SK-N-SH (cell line): Measurements from ENCODE around the gene COL1A2. TPM values are rescaled to one million over a fixed set of nuclear protein-coding genes. Genes with fewer than 3 reads are reported as not detected.

Experiments used
- CTCF ChIA-PET: fragments of 300-600, 350-600 bp; formaldehyde crosslinking; extraction: SDS; loops from one replicate; lab custom pipeline; 2021; lab: Yijun Ruan, JAX
- POLR2A ChIA-PET: fragments of 350-600 bp; sonication (Branson Sonifier 250); formaldehyde crosslinking; extraction: SDS; loops from one replicate; lab custom pipeline; 2020; ENCODE audit warnings: antibody characterized with exemption, inconsistent platforms; lab: Yijun Ruan, JAX
- DNase-seq: peaks from one replicate; pipeline ENCODE4 v3.0.0; 2012
- H2AFZ ChIP-seq: fragments of 200-600 bp; sonication (generic); 2 replicates; pipeline ENCODE4 v1.8.1; 2016; ENCODE audit warnings: antibody characterized with exemption, mild to moderate bottlenecking, low read depth
- H3F3A ChIP-seq: fragments of 200-600 bp; sonication (generic); replicated peaks from 2 replicates; pipeline ENCODE3; 2016; ENCODE audit warnings: antibody characterized with exemption, mild to moderate bottlenecking; ENCODE audit not compliant: insufficient read depth
- H3K27ac ChIP-seq, 2 experiments: fragments of 200-500 bp in 1 of 2; fragments of 200-600 bp in 1 of 2; sonication (Bioruptor generic) in 1 of 2; sonication (generic), shearing (Covaris generic) in 1 of 2; 2 replicates each; pipeline versions ENCODE4 v1.5.1 to v1.6.1; 2014 to 2016; ENCODE audit warnings: low read depth in 2 of 2, inconsistent platforms in 1 of 2, low read length in 1 of 2, mild to moderate bottlenecking in 1 of 2, mixed read lengths in 1 of 2
- H3K27me3 ChIP-seq: fragments of 200-600 bp; sonication (generic), shearing (Covaris generic); 2 replicates; pipeline ENCODE4 v1.6.1; 2016; ENCODE audit warnings: mixed run types; ENCODE audit not compliant: insufficient read depth
- H3K36me3 ChIP-seq, 2 experiments: fragments of 200-500 bp in 1 of 2; fragments of 200-600 bp in 1 of 2; sonication (Bioruptor generic) in 1 of 2; sonication (generic) in 1 of 2; replicated peaks in 1 of 2; 2 replicates each; pipeline versions ENCODE3 to v1.5.1; 2014 to 2016; ENCODE audit warnings: low read length in 1 of 2, mild to moderate bottlenecking in 1 of 2; ENCODE audit not compliant: insufficient read depth in 2 of 2, control insufficient read depth in 1 of 2
- H3K4me1 ChIP-seq, 2 experiments: fragments of 200-500 bp in 1 of 2; fragments of 200-600 bp in 1 of 2; sonication (Bioruptor generic) in 1 of 2; sonication (generic), shearing (Covaris generic) in 1 of 2; 2 replicates each; pipeline versions ENCODE4 v1.5.1 to v1.6.1; 2014 to 2016; ENCODE audit warnings: low read depth in 1 of 2, low read length in 1 of 2, mixed run types in 1 of 2; ENCODE audit not compliant: insufficient read depth in 2 of 2, control insufficient read depth in 1 of 2
- H3K4me2 ChIP-seq: fragments of 200-600 bp; sonication (generic), shearing (Covaris generic); 2 replicates; pipeline ENCODE4 v1.6.1; 2017; ENCODE audit warnings: mixed run types
- H3K4me3 ChIP-seq, 2 experiments: fragments of 200-500 bp in 1 of 2; fragments of 200-600 bp in 1 of 2; sonication (Bioruptor generic) in 1 of 2; sonication (generic), shearing (Covaris generic) in 1 of 2; 2 replicates each; pipeline versions ENCODE4 v1.5.1 to v1.8.1; 2014 to 2016; ENCODE audit warnings: low read depth in 2 of 2, inconsistent platforms in 1 of 2, low read length in 1 of 2, mild to moderate bottlenecking in 1 of 2, mixed read lengths in 1 of 2, moderate library complexity in 1 of 2
- H3K79me2 ChIP-seq: fragments of 200-600 bp; sonication (generic); 2 replicates; pipeline ENCODE4 v1.8.1; 2017; ENCODE audit warnings: mild to moderate bottlenecking; ENCODE audit not compliant: insufficient read depth
- H3K9ac ChIP-seq: fragments of 200-600 bp; sonication (generic); 2 replicates; pipeline ENCODE4 v1.6.1; 2017; ENCODE audit warnings: mixed run types
- H3K9me2 ChIP-seq: fragments of 200-600 bp; sonication (generic); 2 replicates; pipeline ENCODE4 v1.6.1; 2017; ENCODE audit warnings: mixed run types
- H3K9me3 ChIP-seq: fragments of 200-600 bp; sonication (generic); 2 replicates; pipeline ENCODE4 v1.6.1; 2017; ENCODE audit warnings: mixed run types, mild to moderate bottlenecking, moderate library complexity
- H4K20me1 ChIP-seq: fragments of 200-600 bp; sonication (generic); 2 replicates; pipeline ENCODE4 v1.6.1; 2017; ENCODE audit warnings: mild to moderate bottlenecking, mixed run types; ENCODE audit not compliant: insufficient read depth
- CHD2 ChIP-seq: fragments of 150-350 bp; IDR thresholded peaks from 2 replicates; pipeline ENCODE4 v1.6.1; 2018; ENCODE audit warnings: low read length; ENCODE audit not compliant: partially characterized antibody
- EP300 ChIP-seq, 2 experiments: IDR thresholded peaks; 2 replicates each; pipeline versions ENCODE4 v1.4.0 to v1.6.1; 2012; ENCODE audit warnings: borderline replicate concordance in 1 of 2, low read depth in 1 of 2, low read length in 1 of 2
- FOXJ3 ChIP-seq: sonication (generic); formaldehyde crosslinking; IDR thresholded peaks from 2 replicates; pipeline ENCODE4 v1.5.1; 2020; ENCODE audit warnings: mild to moderate bottlenecking, missing genetic modification reagents
- MEF2A ChIP-seq: IDR thresholded peaks from 2 replicates; pipeline ENCODE4 v1.4.0; 2012; ENCODE audit warnings: low read depth, borderline replicate concordance
- MXI1 ChIP-seq: IDR thresholded peaks from 2 replicates; pipeline ENCODE4 v1.6.1; 2012; ENCODE audit warnings: mild to moderate bottlenecking, low read depth, low read length, improper control_type of control experiment
- NRF1 ChIP-seq: IDR thresholded peaks from 2 replicates; pipeline ENCODE4 v1.6.1; 2012; ENCODE audit warnings: low read depth, mild to moderate bottlenecking, low read length
- POLR2AphosphoS5 ChIP-seq: IDR thresholded peaks from 2 replicates; pipeline ENCODE4 v1.6.1; 2012; ENCODE audit warnings: low read depth, low read length
- RAD21 ChIP-seq: IDR thresholded peaks from 2 replicates; pipeline ENCODE4 v1.6.1; 2012; ENCODE audit warnings: mild to moderate bottlenecking, low read length
- RCOR1 ChIP-seq: fragments of 150-350 bp; IDR thresholded peaks from 2 replicates; pipeline ENCODE4 v1.6.1; 2017; ENCODE audit warnings: antibody characterized with exemption, low read length
- RFX5 ChIP-seq: IDR thresholded peaks from 2 replicates; pipeline ENCODE4 v1.6.1; 2012; ENCODE audit warnings: mild to moderate bottlenecking, improper control_type of control experiment, low read length
- RXRA ChIP-seq: IDR thresholded peaks from 2 replicates; pipeline ENCODE4 v1.4.0; 2012; ENCODE audit warnings: low read depth, mild to moderate bottlenecking, borderline replicate concordance
- TAF1 ChIP-seq: IDR thresholded peaks from 2 replicates; pipeline ENCODE4 v1.6.1; 2012; ENCODE audit warnings: low read depth, mild to moderate bottlenecking, low read length, moderate library complexity, borderline replicate concordance
- TCF12 ChIP-seq: IDR thresholded peaks from 2 replicates; pipeline ENCODE4 v1.4.0; 2012
- ZBTB33 ChIP-seq: IDR thresholded peaks from 2 replicates; pipeline ENCODE4 v1.4.0; 2012; ENCODE audit warnings: low read depth, borderline replicate concordance
- WGBS: methylation state at CpG from one replicate; pipeline ENCODE4 v1.1.6; 2017; ENCODE audit warnings: low lambda C conversion rate; 5-methylcytosine and 5-hydroxymethylcytosine counted together
- polyA plus RNA-seq, 3 experiments: library from polyadenylated mRNA; depleted of rRNA; stranded (reverse); fragments of >200 nt; gene quantifications; 2 replicates each; pipeline ENCODE4 v1.2.3, GENCODE V29; 2012
- TF ChIP-seq, protein P1 (sequence below): fragments of 150-350 bp; IDR thresholded peaks from 2 replicates; pipeline ENCODE4 v1.6.1; 2016; ENCODE audit warnings: mild to moderate bottlenecking, low read depth, low read length

Gene COL1A2
- polyA plus RNA-seq, 1 of the 3 experiments (the other 2 are of a cell fraction) = 11.4 TPM

DNA sequence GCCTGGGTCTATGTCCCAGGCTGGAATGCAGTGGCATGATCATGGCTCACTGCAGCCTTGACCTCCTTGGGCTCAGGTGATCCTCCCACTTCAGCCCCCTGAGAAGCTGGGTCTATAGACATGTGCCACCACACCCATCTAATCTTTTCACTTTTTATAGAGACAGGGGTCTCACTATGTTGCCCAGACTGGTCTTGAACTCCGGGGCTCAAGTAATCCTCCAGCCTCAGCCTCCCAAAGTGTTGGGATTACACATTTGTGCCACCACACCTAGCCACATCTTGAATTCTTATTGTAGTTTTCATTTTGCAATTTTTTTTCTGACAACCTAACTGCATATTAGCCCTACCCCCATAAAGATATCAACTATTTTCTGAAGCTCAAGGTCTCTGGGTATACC, 18.4 kb upstream of the COL1A2 start:
- Histone ChIP-seq H3F3A (peaks cover 31% of the 10 kb centered on the region), H3K27me3 (no peaks in the 10 kb centered on the region), H3K27ac (peak overlapping the region; percentile 96 to 100; a peak in 3 of 4 replicates), H3K4me1 (peaks cover 2 to 31% of the 10 kb centered on the region in 2 experiments; a peak in 3 of 4 replicates), H3K79me2 (no peaks in the 10 kb centered on the region), H3K4me3 (no peak overlapping the region), H3K9me2 (no peaks in the 10 kb centered on the region), H3K9me3 (no peaks in the 10 kb centered on the region), H3K4me2 (peak overlapping the region; percentile 73; the same call in 1 of the 2 replicates), H3K36me3 (peaks cover 0 to 6% of the 10 kb centered on the region in 2 experiments), H3K9ac (peak overlapping the region; percentile 81; the same call in 1 of the 2 replicates), H4K20me1 (no peaks in the 10 kb centered on the region), H2AFZ (no peak overlapping the region; the same call in 1 of the 2 replicates)
- WGBS = 95% methylated on average over 1 of the region's 1 CpG
- POLR2A ChIA-PET = no interaction called here
- CTCF ChIA-PET = no interaction called here
- DNase-seq = no peak
- TF ChIP-seq TAF1 = no peak
- no peak for TF ChIP-seq CHD2
- TF ChIP-seq, protein P1, sequence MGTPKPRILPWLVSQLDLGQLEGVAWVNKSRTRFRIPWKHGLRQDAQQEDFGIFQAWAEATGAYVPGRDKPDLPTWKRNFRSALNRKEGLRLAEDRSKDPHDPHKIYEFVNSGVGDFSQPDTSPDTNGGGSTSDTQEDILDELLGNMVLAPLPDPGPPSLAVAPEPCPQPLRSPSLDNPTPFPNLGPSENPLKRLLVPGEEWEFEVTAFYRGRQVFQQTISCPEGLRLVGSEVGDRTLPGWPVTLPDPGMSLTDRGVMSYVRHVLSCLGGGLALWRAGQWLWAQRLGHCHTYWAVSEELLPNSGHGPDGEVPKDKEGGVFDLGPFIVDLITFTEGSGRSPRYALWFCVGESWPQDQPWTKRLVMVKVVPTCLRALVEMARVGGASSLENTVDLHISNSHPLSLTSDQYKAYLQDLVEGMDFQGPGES = no peak
- no peak for TF ChIP-seq RCOR1
- TF ChIP-seq TCF12 = no peak
- TF ChIP-seq EP300 (IDR thresholded peaks at IDR 0.05; ENCODE audit: borderline replicate concordance in 1 of 2, low read depth in 1 of 2, low read length in 1 of 2) = no peak
- no peak for TF ChIP-seq RFX5
- no peak for TF ChIP-seq ZBTB33
- no peak for TF ChIP-seq MXI1
- no peak for TF ChIP-seq FOXJ3 (CRISPR knock-in tag)
- TF ChIP-seq POLR2AphosphoS5 = no peak
- no peak for TF ChIP-seq RXRA
- no peak for TF ChIP-seq NRF1
- no peak for TF ChIP-seq MEF2A

- H3K4me3 ChIP-seq = no peak overlapping the region
- ChIA-PET CTCF (interaction anchor here (1.3 to 1.4 kb wide), 2 partner anchors 83 to 102 kb away, joined by 3 to 4 read pairs; no protein-coding TSS in a partner anchor), POLR2A (no interaction called here)
- no peaks in the 10 kb centered on the region for H3K9me3 ChIP-seq
- no peak overlapping the region for H2AFZ ChIP-seq
- no peak overlapping the region for H3K27ac ChIP-seq
- no peak overlapping the region for H3K9ac ChIP-seq
- H3K4me2 ChIP-seq = no peak overlapping the region
- no peak for DNase-seq
- H3K27me3 ChIP-seq = no peaks in the 10 kb centered on the region
- peaks cover 48% of the 10 kb centered on the region for H3F3A ChIP-seq
- no peaks in the 10 kb centered on the region for H3K79me2 ChIP-seq
- H3K36me3 ChIP-seq = peaks cover 0 to 6% of the 10 kb centered on the region in 2 experiments
- no peak for TF ChIP-seq RAD21
- TF ChIP-seq POLR2AphosphoS5 = no peak
- WGBS = 84% methylated on average over 3 of the region's 3 CpGs
- H3K9me2 ChIP-seq = no peaks in the 10 kb centered on the region
- H3K4me1 ChIP-seq = peaks cover 2 to 44% of the 10 kb centered on the region in 2 experiments; a peak in 3 of 4 replicates
- no peaks in the 10 kb centered on the region for H4K20me1 ChIP-seq
Observed at GRCh38 chr7:94378356-94378755, 16.3 kb upstream of the COL1A2 start.
